HT-29 (cell line): ENCODE results near the gene BBLN. TPM values are rescaled to one million over a fixed set of nuclear protein-coding genes. Genes with fewer than 3 reads are reported as not detected.
A peak's percentile ranks its signal among the peaks of the same experiment; 100 is the strongest.
"Not testable (repeated sequence)": the region's sequence is repeated elsewhere in the genome, so short reads cannot be mapped to it uniquely, and the experiment has no call there.

Experiments
- DNase-seq: peaks from one replicate; pipeline ENCODE4 v3.0.0-alpha.2; 2015; ENCODE audit warnings: low spot score
- total RNA-seq: library from RNA; depleted of rRNA; stranded (reverse); fragments of >200 nt; shearing (Covaris generic); gene quantifications from 2 replicates; pipeline ENCODE4 v1.2.3, GENCODE V29; 2014

The BBLN gene
- total RNA-seq, 1 experiment from 2014 or later: 439 TPM

GRCh38 chr9:128124451-128124850 lies 35.6 kb upstream of the BBLN start:
- no peak for DNase-seq

GRCh38 chr9:128124873-128125579 lies 35.0 kb upstream of the BBLN start:
- peak; percentile 88 for DNase-seq

- no peak for DNase-seq
These were observed 34.3 kb upstream of the BBLN start for GRCh38 chr9:128125580-128126354.

- peak; percentile 86 for DNase-seq
These were observed 32.5 kb upstream of the BBLN start, which contains the start of gene PTGES2 for GRCh38 chr9:128127568-128127989. Gene PTGES2 (minus strand): TSS chr9:128127729. CDS start chr9:128127717, 12 bp downstream.

GRCh38 chr9:128127990-128128835 lies 31.9 kb upstream of the BBLN start:
- peak; percentile 92 for DNase-seq

GRCh38 chr9:128128836-128129590 lies 31.1 kb upstream of the BBLN start:
- DNase-seq: no peak

GRCh38 chr9:128129976-128130590 lies 30.0 kb upstream of the BBLN start:
- not testable (repeated sequence) for DNase-seq

GRCh38 chr9:128130651-128131050 lies 29.4 kb upstream of the BBLN start:
- not testable (repeated sequence) for DNase-seq

- DNase-seq: not testable (repeated sequence)
These were observed 28.7 kb upstream of the BBLN start for GRCh38 chr9:128131346-128131745.

GRCh38 chr9:128132139-128132538 lies 27.9 kb upstream of the BBLN start:
- DNase-seq: not testable (repeated sequence)

GRCh38 chr9:128135561-128135960 lies 24.5 kb upstream of the BBLN start:
- DNase-seq: not testable (repeated sequence)

GRCh38 chr9:128136816-128137793 lies 23.0 kb upstream of the BBLN start:
- DNase-seq: no peak

- no peak for DNase-seq
These were observed 22.1 kb upstream of the BBLN start for GRCh38 chr9:128138001-128138400.

GRCh38 chr9:128139621-128140020 lies 20.4 kb upstream of the BBLN start:
- no peak for DNase-seq

GRCh38 chr9:128141604-128142003 lies 18.5 kb upstream of the BBLN start:
- DNase-seq: no peak

GRCh38 chr9:128142061-128142460 lies 18.0 kb upstream of the BBLN start:
- no peak for DNase-seq

- DNase-seq: no peak
These were observed 17.5 kb upstream of the BBLN start for GRCh38 chr9:128142596-128142995.

- DNase-seq: no peak
These were observed 16.4 kb upstream of the BBLN start for GRCh38 chr9:128143525-128144238.
